Breast epithelium (tissue), 3 donors: Measurements from ENCODE around the gene SMC4.

Source experiments
- CTCF ChIP-seq, 3 donors: fragments of 450-650 bp; IDR thresholded peaks; one replicate each; pipeline ENCODE4 v1.5.1; 2016 to 2017; ENCODE audit warnings: antibody characterized with exemption in 3 of 3, mild to moderate bottlenecking in 3 of 3, moderate library complexity in 3 of 3
- POLR2A ChIP-seq: fragments of 450-650 bp; IDR thresholded peaks from one replicate; pipeline ENCODE4 v1.6.1; 2016; ENCODE audit warnings: antibody characterized with exemption, mild to moderate bottlenecking, moderate library complexity
- POLR2AphosphoS5 ChIP-seq, 3 donors: sonication (generic); formaldehyde crosslinking; IDR thresholded peaks; one replicate each; pipeline ENCODE4 v1.6.1; 2017; ENCODE audit warnings: antibody characterized with exemption in 3 of 3

GRCh38 chr3:160481856-160482255, 82.4 kb downstream of the SMC4 start:
- TF ChIP-seq CTCF (IDR thresholded peaks at IDR 0.05) (no peak), POLR2A (no peak), POLR2AphosphoS5 (IDR thresholded peaks at IDR 0.05) (no peak)
